ENCODE data around the gene MAPKAPK3.

GRCh38 chr3:50630394-50630793 lies 13.4 kb downstream of the MAPKAPK3 start:
- TF ChIP-seq CTCF (IDR thresholded peaks at IDR 0.05) = no peak
- TF ChIP-seq POLR2A (IDR thresholded peaks at IDR 0.05) = no peak
